ENCODE measurements around the gene VPS45.
"Not testable (repeated sequence)": the region's sequence is repeated elsewhere in the genome, so short reads cannot be mapped to it uniquely, and the experiment has no call there.

VPS45 gene

DNA sequence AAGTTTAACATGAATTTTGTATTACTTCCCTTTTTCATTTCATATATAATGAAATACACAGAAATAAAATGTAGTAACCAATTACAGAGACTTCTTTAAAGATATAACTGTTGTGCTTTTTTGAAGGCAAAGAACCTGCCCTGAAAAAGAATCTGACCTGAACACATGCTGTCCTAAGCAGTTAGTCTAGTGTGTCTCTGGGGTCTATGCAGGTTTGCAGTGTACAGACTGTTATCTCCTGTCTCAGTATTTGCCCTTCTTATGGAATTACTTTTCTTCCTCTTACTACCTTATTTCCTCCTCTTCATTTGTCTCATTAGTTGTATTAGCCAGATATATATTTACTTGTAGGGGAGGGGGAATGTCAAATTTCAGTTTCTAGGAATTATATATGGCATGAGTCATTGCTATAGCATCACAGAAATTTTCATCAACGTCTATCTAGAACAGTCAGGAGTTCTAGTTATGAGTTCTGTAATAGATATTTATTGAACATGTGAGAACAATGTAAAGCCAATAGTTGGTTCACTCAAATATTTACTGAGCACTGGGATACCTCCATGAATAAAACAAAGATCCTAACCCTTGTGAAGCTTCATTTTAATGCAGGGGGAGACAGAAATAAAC, 53.8 kb downstream of the VPS45 start:
- no peak for TF ChIP-seq CTCF (IDR thresholded peaks at IDR 0.05)
- Histone ChIP-seq H3K4me3 (no peak overlapping the region), H3K27ac (no peak overlapping the region)
- DNase-seq (ENCODE audit: low spot score) = no peak

- no peak overlapping the region for H3K4me3 ChIP-seq
- H3K27ac ChIP-seq = no peak overlapping the region
- DNase-seq (ENCODE audit: low spot score) = no peak
- TF ChIP-seq CTCF (IDR thresholded peaks at IDR 0.05) = no peak
Observed at GRCh38 chr1:150126811-150127210, 59.2 kb downstream of the VPS45 start.

DNA sequence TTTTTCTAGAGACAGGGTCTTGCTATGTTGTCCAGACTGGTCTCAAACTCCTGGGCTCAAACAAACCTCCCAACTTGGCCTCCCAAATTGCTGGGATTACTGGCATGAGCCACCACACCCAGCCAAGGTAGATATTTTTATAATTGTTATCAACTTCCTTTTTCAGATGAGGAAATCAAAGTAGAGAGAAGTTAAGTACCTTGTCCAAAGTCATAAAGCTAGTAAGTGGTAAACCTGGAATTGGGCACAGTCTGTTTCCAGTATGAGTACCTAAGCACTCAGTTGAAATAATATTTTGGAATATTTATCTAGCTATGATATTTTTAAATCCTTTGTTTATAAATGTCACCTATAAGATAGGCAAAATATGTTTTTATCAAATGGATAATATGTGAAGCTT, 59.9 kb downstream of the VPS45 start:
- TF ChIP-seq CTCF (IDR thresholded peaks at IDR 0.05) = no peak
- Histone ChIP-seq H3K27ac (no peak overlapping the region), H3K4me3 (no peak overlapping the region)
- DNase-seq (ENCODE audit: low spot score) = no peak

DNA sequence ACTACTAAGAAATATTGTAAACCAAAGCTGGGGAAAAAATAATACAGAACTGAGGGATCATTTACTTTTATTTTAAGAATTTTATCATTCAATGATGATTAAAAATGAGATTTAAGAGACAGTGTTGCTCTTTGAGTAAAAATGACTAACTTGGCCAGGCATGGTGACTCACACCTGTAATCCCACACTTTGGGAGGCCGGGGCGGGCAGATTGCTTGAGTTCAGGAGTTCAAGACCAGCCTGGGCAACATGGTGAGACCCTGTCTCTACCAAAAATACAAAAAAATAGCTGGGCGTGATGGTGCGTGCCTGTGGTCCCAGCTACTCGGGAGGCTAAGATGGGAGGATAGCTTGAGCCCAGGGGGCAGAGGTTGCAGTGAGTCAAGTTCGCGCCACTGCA, 60.3 kb downstream of the VPS45 start:
- no peak for DNase-seq (ENCODE audit: low spot score)
- H3K4me3 ChIP-seq = no peak overlapping the region
- no peak overlapping the region for H3K27ac ChIP-seq
- no peak for TF ChIP-seq CTCF (IDR thresholded peaks at IDR 0.05)

- no peak overlapping the region for H3K27ac ChIP-seq
- DNase-seq (ENCODE audit: low spot score) = no peak
- TF ChIP-seq CTCF (IDR thresholded peaks at IDR 0.05) = no peak
Observed at GRCh38 chr1:150132372-150132771, 64.8 kb downstream of the VPS45 start.

DNA sequence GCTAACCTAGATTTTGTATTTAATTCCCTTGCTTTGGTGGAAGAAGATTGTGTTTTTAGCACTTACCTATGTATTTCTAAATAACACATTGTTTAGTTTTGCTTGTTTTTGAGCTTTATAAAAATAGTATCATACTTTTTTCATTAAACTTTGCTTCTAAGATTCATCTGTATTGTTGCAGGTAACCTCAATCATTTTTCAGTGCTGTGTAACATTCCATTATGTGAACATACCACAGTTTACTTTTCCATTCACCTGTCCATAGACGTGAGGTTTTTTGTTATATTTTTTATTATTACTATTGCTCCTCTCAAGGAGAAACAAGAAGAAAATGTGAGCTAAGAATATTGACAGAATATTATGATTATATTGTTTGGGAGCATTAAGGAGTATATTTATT, 67.0 kb downstream of the VPS45 start:
- H3K27ac ChIP-seq = no peak overlapping the region
- no peak for TF ChIP-seq CTCF (IDR thresholded peaks at IDR 0.05)

More at GRCh38 chr1:150132372-150132771, 64.8 kb downstream of the VPS45 start:
- no peak overlapping the region for H3K4me3 ChIP-seq

GRCh38 chr1:150135400-150135799, 67.8 kb downstream of the VPS45 start:
- H3K4me3 ChIP-seq; DNase-seq (ENCODE audit: low spot score); H3K27ac ChIP-seq: not testable (repeated sequence)

More for the DNA sequence above, 67.0 kb downstream of the VPS45 start:
- no peak overlapping the region for H3K4me3 ChIP-seq
- DNase-seq (ENCODE audit: low spot score) = no peak
